Measurements from ENCODE around the gene VPS35L. TPM values are rescaled to one million over a fixed set of nuclear protein-coding genes. Genes with fewer than 3 reads are reported as not detected.

The VPS35L gene
- total RNA-seq, 2 experiments from 2014 or later: 25.8 to 28.3 TPM

- H3K9me3 ChIP-seq (ENCODE audit: control insufficient read depth in 1 of 2, insufficient read depth in 1 of 2, low read length in 2 of 2): no peaks in the 10 kb centered on the region
- CTCF ChIA-PET: no interaction called here
- DNase-seq: no peak
- H3K4me1 Mint-ChIP-seq (ENCODE audit: low read depth): no peaks in the 10 kb centered on the region
- intact Hi-C loops (cut with DNase I, micrococcal nuclease): no loop called here
- H3K4me1 ChIP-seq (ENCODE audit: insufficient read depth, low read length): no peaks in the 10 kb centered on the region
- no peaks in the 10 kb centered on the region for H3K36me3 Mint-ChIP-seq (ENCODE audit: low read depth)
- no peak overlapping the region for H3K4me3 Mint-ChIP-seq
- H3K27ac Mint-ChIP-seq: no peak overlapping the region
- no peak overlapping the region for H3K4me3 ChIP-seq (ENCODE audit: low read length)
- no peaks in the 10 kb centered on the region for H3K9me3 Mint-ChIP-seq
- no peak for ATAC-seq (ENCODE audit: poor library complexity)
- TF ChIP-seq CTCF (IDR thresholded peaks at IDR 0.05): no peak
- H3K27me3 Mint-ChIP-seq: no peaks in the 10 kb centered on the region
- H3K27ac ChIP-seq (ENCODE audit: low read depth in 1 of 2, low read length in 2 of 2): no peak overlapping the region
- H3K27me3 ChIP-seq (ENCODE audit: control insufficient read depth in 1 of 2, insufficient read depth in 2 of 2, low read length in 2 of 2): no peaks in the 10 kb centered on the region
- POLR2A ChIA-PET: no interaction called here
- H3K36me3 ChIP-seq (ENCODE audit: insufficient read depth, low read length): no peaks in the 10 kb centered on the region
Measured at GRCh38 chr16:19749571-19750080, 194.1 kb downstream of the VPS35L start.

Other genes starting within 250 kb of the VPS35L start
- not detected for gene TMC5, start 137.8 kb upstream of the VPS35L start, total RNA-seq
- gene GDE1, start 33.6 kb upstream of the VPS35L start, total RNA-seq: 10 to 100 TPM; 22.0 to 22.2 TPM
- gene CCP110, start 31.8 kb upstream of the VPS35L start, total RNA-seq: 10 to 100 TPM; 14.8 to 15.4 TPM
- 1 to 10 TPM; 3.5 to 4.1 TPM for gene KNOP1, start 162.5 kb downstream of the VPS35L start, total RNA-seq
- gene IQCK, start 162.6 kb downstream of the VPS35L start, total RNA-seq: 1 to 10 TPM; 1.6 to 1.7 TPM

All from CD4-positive, alpha-beta T cell (primary cell).